Activated naive CD4-positive, alpha-beta T cell treated with anti-CD3 and anti-CD28 coated beads for 36 hours (primary cell): Measurements from ENCODE around the gene SUFU. TPM values are rescaled to one million over a fixed set of nuclear protein-coding genes. Genes with fewer than 3 reads are reported as not detected.
"Not testable (repeated sequence)": the region's sequence is repeated elsewhere in the genome, so short reads cannot be mapped to it uniquely, and the experiment has no call there.

Source experiments
- CTCF ChIA-PET: fragments of 350-600 bp; sonication (Branson Sonifier 250); formaldehyde crosslinking; loops from one replicate; lab custom pipeline; 2021; ENCODE audit warnings: antibody characterized with exemption; lab: Charles Lee
- DNase-seq: peaks from one replicate; pipeline ENCODE4 v3.0.0-alpha.2; 2020
- H3K27ac Mint-ChIP-seq: one replicate; pipeline ENCODE4 v1.8.0; 2021; ENCODE audit warnings: mild to moderate bottlenecking, mixed read lengths
- H3K27me3 Mint-ChIP-seq: one replicate; pipeline ENCODE4 v1.8.0; 2021; ENCODE audit warnings: low read depth, mixed read lengths
- H3K36me3 Mint-ChIP-seq: one replicate; pipeline ENCODE4 v1.8.0; 2021; ENCODE audit warnings: low read depth, mixed read lengths
- H3K4me1 Mint-ChIP-seq: one replicate; pipeline ENCODE4 v1.8.0; 2021; ENCODE audit warnings: low read depth, mixed read lengths
- H3K4me3 Mint-ChIP-seq: one replicate; pipeline ENCODE4 v1.8.0; 2021; ENCODE audit warnings: mild to moderate bottlenecking, moderate library complexity, mixed read lengths
- H3K9me3 Mint-ChIP-seq: one replicate; pipeline ENCODE4 v1.8.0; 2021; ENCODE audit warnings: mixed read lengths
- intact Hi-C: fragments of 100-400 bp; cut with micrococcal nuclease; formaldehyde crosslinking; loops from one replicate; pipeline ENCODE4 v1.15.1; 2023
- total RNA-seq, 2 experiments: library from RNA; stranded (reverse); gene quantifications; one replicate each; pipeline ENCODE4 v1.2.3, GENCODE V29; 2021

Gene SUFU
- total RNA-seq = 1 to 10 TPM; 6.6 to 7.1 TPM

DNA sequence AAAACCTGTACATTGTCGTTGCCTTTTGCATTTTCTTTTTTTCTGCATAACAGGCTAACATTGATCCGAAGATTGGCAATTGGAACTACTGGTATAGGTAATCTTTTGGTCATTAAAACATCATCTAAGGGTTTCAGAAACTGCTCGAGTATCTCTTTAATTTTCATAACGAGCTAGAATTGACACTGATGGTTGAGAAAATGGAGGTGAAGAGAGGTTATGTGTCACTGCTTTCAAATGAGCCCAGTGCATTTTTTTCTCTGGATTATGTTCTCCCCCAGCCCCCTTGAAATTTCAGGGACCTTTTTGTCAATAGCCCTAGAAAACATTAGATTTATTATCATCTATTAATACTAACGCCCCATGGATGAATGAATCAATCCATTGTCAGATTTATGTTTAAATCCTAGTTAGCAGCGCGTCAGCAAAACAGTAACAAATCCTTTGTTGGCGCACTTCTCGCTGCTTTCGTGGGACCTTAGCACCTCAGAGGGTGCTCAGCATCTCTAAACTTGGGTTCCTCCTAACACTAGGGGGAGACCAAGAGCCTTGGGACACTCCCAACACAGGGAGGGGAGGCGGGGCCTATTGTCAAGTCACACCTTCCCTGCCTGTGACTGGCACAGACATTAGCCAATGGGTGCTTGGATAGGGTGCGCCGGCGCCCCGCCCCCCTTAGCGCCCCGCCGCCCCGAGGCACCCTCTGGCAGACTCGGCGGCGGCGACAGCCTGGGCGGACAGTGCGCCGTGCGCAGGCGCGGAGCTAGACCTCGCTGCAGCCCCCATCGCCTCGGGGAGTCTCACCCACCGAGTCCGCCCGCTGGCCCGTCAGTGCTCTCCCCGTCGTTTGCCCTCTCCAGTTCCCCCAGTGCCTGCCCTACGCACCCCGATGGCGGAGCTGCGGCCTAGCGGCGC is at the start of gene SUFU:
Gene SUFU, plus strand, starts transcription at position 709 of the 915 bp plus-strand sequence. Its CDS starts 181 bp downstream, at position 890.
- Mint-ChIP-seq H3K27me3 (no peaks in the 10 kb centered on the region), H3K4me3 (peak within 1 kb of the TSS; percentile 94), H3K27ac (peak within 1 kb of the TSS; percentile 54)

DNA sequence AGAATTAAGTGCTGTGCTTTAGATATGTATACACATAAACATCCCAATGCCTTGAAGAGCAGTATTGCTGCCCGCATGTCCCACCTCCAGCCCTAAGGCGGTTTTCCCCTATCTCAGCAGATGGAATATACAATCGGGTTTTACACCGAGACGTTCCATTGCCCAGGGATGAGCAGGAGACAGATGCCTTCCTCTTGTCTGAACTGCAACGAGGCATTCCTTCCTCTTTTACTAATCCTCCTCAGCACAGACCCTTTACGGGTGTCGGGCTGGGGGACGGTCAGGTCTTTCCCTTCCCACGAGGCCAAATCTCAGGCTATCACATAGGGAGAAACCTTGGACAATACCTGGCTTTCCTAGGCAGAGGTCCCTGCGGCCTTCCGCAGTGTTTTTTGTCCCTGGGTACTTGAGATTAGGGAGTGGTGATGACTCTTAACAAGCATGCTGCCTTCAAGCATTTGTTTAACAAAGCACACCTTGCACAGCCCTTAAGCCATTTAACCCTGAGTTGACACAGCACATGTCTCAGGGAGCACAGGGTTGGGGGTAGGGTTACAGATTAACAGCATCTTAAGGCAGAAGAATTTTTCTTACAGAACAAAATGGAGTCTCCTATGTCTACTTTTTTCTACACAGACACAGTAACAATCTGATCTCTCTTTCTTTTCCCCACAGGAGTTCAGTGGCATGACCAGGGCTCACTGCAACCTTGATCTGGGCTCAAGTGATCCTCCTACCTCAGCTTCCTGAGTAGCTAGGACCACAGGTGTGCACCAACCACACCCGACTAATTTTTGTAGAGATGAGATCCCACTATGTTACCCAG is 48.9 kb upstream of the SUFU start:
- intact Hi-C loops = loop anchor here (5.0 kb wide), 1 partner anchor 192 kb away; no protein-coding TSS in a partner anchor
- Mint-ChIP-seq H3K27ac (peak overlapping the region; percentile 33), H3K36me3 (peaks cover 16% of the 10 kb centered on the region), H3K4me1 (peaks cover 18% of the 10 kb centered on the region)
- CTCF ChIA-PET, H3K9me3 Mint-ChIP-seq, H3K27me3 Mint-ChIP-seq, H3K4me3 Mint-ChIP-seq, DNase-seq: not testable (repeated sequence)

More for the DNA sequence above, at the start of gene SUFU:
- DNase-seq = peak; percentile 99
- Mint-ChIP-seq H3K4me1 (peaks cover 24% of the 10 kb centered on the region), H3K9me3 (no peaks in the 10 kb centered on the region), H3K36me3 (peaks cover 1% of the 10 kb centered on the region)
- CTCF ChIA-PET = interaction anchor here (0.6 to 4.0 kb wide), 18 partner anchors 12 to 336 kb away, joined by 3 to 86 read pairs (median 3); partner anchors contain the start of gene ARL3
- intact Hi-C loops = loop anchor here (1.0 to 2.0 kb wide), 7 partner anchors 39 to 1149 kb away; partner anchors contain the start of genes BORCS7 and BTRC

DNA sequence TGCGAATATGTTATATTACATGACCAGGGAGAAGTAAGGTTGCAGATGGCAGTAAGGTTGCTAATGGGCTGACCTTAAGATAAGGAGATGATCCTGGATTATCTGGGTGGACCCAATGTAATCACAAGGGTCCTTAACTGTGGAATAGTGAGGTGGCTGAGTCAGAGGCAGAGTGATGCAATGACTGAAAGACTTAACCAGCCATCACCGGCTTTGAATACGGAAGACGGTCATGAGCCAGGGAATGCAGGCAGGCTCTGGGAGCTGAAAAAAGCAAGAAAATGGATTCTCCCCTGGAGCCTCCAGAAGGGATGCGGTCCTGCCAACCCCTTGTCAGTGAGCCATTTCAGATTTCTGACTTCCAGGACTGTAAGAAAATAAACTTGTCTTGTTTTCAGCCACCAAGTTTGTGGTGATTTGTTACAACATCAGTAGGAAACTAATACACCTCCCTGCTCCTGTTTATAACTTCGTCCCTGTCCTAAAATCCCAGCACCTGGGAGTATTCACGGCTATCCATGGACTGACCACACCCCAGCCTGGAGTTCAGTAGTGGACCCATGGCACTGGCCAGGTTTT is 47.8 kb upstream of the SUFU start:
- CTCF ChIA-PET = no interaction called here
- Mint-ChIP-seq H3K9me3 (no peaks in the 10 kb centered on the region), H3K27me3 (no peaks in the 10 kb centered on the region), H3K27ac (peak overlapping the region; percentile 77), H3K36me3 (peaks cover 16% of the 10 kb centered on the region), H3K4me1 (peaks cover 22% of the 10 kb centered on the region), H3K4me3 (no peak overlapping the region)
- intact Hi-C loops = no loop called here
- no peak for DNase-seq

DNA sequence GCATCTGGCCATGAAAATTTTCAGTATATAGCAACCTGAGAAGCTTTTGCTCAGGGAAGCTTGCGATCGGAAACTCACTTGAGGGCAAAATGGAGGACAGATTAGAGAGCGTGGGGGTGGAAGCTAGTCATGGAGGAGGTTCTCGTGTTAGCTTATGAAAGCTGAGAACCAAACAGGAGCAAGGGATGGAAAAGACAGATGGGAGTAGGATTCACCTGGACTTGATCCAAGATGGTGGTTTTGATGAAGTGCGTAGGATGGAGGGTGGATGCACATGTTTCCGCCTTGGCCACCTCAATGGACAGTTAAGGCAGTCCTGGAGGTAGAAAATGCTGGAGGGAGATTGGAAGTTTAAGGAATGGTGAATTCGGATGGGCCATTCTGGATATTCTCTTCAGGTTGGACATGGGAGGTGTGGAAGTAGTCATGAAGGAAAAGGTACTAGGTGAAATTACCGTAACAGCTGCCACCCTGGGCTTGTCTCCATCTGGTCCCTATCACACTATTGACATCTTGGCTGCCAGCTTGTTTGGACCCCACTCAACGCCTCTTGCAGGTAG is 46.1 kb upstream of the SUFU start:
- no peak for DNase-seq
- H3K27ac Mint-ChIP-seq = no peak overlapping the region
- peaks cover 21% of the 10 kb centered on the region for H3K4me1 Mint-ChIP-seq
- no peaks in the 10 kb centered on the region for H3K27me3 Mint-ChIP-seq
- H3K9me3 Mint-ChIP-seq = no peaks in the 10 kb centered on the region
- H3K4me3 Mint-ChIP-seq = no peak overlapping the region
- peaks cover 6% of the 10 kb centered on the region for H3K36me3 Mint-ChIP-seq
- intact Hi-C loops = no loop called here
- CTCF ChIA-PET = interaction anchor here (1.2 kb wide), 1 partner anchor 22 kb away, joined by 4 read pairs; no protein-coding TSS in a partner anchor

DNA sequence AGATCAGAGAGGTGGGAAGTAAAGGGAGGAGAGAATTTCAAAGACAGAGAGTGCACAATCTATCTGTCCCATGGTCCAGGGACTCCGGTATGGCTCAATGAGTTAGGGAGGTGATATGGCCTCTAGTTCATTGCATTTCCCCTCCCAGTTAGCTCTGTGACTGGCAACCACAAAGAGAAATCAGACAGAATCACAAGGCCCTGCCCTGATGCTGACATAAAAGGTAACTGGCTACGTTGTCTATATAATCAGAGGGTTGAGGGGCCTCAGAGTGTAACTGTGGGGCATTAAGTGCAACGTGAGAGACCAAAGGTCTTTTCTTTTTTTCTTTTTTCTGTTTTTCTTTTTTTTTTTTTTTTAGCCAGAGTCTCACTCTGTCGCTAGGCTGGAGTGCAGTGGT is 45.1 kb upstream of the SUFU start:
- CTCF ChIA-PET = no interaction called here

DNA sequence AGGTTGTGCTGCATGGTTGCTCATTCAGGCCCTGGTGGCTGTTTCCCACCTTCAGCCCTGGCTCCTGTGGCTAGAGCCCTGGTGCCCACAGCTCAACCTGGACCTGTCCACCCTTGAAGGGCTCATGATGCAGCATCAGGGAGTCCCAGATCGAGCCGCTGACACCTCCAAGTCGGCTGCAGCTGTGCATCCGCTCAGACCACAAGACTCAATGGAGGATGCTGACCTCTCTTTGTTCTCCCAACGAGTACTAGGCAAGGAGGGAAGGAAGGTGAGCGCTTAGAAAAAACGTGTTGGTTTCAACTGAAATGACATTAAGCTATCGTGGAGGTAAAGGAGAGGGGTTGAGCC is 43.0 kb upstream of the SUFU start:
- Mint-ChIP-seq H3K4me1 (peaks cover 23% of the 10 kb centered on the region), H3K27ac (peak overlapping the region; percentile 73), H3K9me3 (no peaks in the 10 kb centered on the region), H3K4me3 (peak overlapping the region; percentile 88), H3K36me3 (no peaks in the 10 kb centered on the region), H3K27me3 (no peaks in the 10 kb centered on the region)
- CTCF ChIA-PET = interaction anchor here (1.1 to 2.5 kb wide), 5 partner anchors 9 to 231 kb away, joined by 3 to 21 read pairs (median 9); partner anchors contain the start of gene C10orf95
- DNase-seq = no peak
- intact Hi-C loops = loop anchor here (1.0 kb wide), 6 partner anchors 11 to 216 kb away; partner anchors contain the start of genes ACTR1A, CUEDC2 and GBF1

More for the DNA sequence above, 45.1 kb upstream of the SUFU start:
- H3K36me3 Mint-ChIP-seq = no peaks in the 10 kb centered on the region
- H3K27me3 Mint-ChIP-seq = no peaks in the 10 kb centered on the region
- H3K27ac Mint-ChIP-seq = no peak overlapping the region
- H3K9me3 Mint-ChIP-seq = no peaks in the 10 kb centered on the region
- no peak overlapping the region for H3K4me3 Mint-ChIP-seq
- no peak for DNase-seq
- intact Hi-C loops = no loop called here
- H3K4me1 Mint-ChIP-seq = peaks cover 22% of the 10 kb centered on the region

DNA sequence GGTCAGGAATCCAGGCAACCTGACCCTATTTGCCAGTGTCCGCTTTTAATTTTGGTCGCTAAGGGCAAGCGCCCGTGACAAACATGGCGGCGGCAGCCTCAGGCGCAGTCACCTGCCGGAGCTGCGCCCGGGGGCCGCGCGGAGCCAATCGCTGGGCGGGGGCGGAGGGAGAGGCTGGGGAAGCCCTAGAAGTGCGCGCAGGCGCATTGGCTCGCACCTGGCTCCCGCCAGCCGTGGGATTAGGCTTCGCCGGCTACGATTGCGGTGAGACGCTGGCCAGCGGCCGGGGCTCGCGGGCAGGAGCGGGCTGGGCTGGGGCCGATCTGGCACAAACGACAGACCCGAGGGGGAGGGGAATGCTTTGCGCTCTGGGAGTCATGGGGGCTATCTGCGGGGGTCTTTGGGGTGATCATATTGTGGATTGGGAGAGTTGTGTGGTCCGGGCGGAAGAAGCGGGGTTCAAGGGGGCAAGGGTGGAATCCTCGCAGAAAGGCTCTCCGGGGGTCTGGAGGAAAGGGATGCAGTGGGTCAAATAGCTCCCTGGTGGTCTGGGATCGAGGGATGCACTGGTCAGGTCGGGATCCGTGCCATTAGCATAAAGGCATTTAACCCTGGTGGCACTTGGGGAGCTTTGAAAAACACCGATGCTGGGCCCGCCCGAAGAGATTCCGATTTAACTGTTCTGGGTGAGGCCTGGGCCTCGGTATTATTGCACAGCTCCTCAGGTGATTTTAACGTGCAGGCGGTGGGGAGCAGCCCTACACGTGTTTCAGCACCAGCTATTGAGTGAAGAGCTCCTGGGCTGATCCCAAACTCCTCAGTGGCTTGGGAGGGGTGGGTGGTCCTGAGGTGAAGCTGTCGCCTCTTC is 42.4 kb upstream of the SUFU start:
- Mint-ChIP-seq H3K4me1 (peaks cover 23% of the 10 kb centered on the region), H3K4me3 (peak overlapping the region; percentile 88), H3K27ac (peak overlapping the region; percentile 73), H3K27me3 (no peaks in the 10 kb centered on the region), H3K9me3 (no peaks in the 10 kb centered on the region), H3K36me3 (no peaks in the 10 kb centered on the region)
- peak; percentile 94 for DNase-seq
- intact Hi-C loops = loop anchor here (1.0 kb wide), 6 partner anchors 11 to 216 kb away; partner anchors contain the start of genes ACTR1A, CUEDC2 and GBF1
- CTCF ChIA-PET = interaction anchor here (0.6 to 2.5 kb wide), 12 partner anchors 10 to 1447 kb away, joined by 3 to 21 read pairs (median 3); partner anchors contain the start of genes C10orf95 and SUFU

DNA sequence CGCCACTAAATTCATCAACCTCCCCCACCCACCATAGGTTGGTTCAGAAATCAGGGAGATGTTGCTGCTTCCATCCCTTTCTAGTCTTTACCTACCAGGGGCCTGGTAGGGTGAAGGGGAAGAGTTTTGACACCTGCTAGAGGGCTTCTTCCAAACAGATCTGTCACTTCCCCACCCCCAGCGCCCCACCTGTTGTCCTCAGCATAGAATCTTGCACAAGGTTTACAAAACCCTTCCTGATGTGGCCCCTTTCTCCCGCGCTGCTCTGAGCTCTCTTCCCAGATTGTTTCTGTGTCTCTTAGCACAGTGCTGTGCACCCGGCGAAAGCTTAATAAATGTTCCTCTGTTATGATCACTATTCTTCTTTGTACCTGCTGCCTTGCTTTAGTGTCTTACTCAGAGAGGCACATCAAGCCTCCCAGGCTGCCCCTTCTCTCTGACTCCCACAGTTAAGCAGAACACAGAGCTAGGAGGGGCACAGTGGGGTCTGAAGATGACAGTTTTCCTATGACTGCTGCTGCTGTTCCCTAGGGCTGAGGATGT is 41.2 kb upstream of the SUFU start:
- no peak for DNase-seq
- no peak overlapping the region for H3K27ac Mint-ChIP-seq
- H3K4me3 Mint-ChIP-seq = peak overlapping the region; percentile 2
- no peaks in the 10 kb centered on the region for H3K9me3 Mint-ChIP-seq
- CTCF ChIA-PET = interaction anchor here (1.2 to 2.5 kb wide), 2 partner anchors 17 to 116 kb away, joined by 3 to 21 read pairs; no protein-coding TSS in a partner anchor
- no peaks in the 10 kb centered on the region for H3K36me3 Mint-ChIP-seq
- intact Hi-C loops = no loop called here
- H3K4me1 Mint-ChIP-seq = peaks cover 23% of the 10 kb centered on the region
- no peaks in the 10 kb centered on the region for H3K27me3 Mint-ChIP-seq

DNA sequence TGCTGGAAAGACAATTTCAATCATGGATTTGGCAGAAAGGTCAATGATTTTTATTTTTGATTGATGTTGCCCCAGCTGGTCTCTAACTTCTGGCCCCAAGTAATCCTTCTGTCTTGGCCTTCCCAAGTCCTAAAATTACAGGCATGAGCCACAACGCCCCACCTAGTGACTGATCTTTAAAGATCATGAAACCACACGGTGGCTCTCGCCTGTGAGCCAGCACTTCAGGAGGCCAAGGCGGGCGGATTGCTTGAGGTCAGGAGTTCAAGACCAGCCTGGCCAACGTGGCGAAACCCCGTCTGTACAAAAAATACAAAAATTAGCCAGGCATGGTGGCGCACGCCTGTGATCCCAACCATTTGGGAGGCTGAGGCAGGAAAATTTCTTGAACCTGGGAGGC is 39.8 kb upstream of the SUFU start:
- H3K27me3 Mint-ChIP-seq = no peaks in the 10 kb centered on the region
- H3K4me1 Mint-ChIP-seq = peaks cover 23% of the 10 kb centered on the region
- no peak overlapping the region for H3K27ac Mint-ChIP-seq
- no peaks in the 10 kb centered on the region for H3K36me3 Mint-ChIP-seq
- no peak overlapping the region for H3K4me3 Mint-ChIP-seq
- CTCF ChIA-PET = interaction anchor here (0.9 kb wide), 1 partner anchor 41 kb away, joined by 4 read pairs; no protein-coding TSS in a partner anchor
- no peaks in the 10 kb centered on the region for H3K9me3 Mint-ChIP-seq
- intact Hi-C loops = no loop called here
- no peak for DNase-seq

DNA sequence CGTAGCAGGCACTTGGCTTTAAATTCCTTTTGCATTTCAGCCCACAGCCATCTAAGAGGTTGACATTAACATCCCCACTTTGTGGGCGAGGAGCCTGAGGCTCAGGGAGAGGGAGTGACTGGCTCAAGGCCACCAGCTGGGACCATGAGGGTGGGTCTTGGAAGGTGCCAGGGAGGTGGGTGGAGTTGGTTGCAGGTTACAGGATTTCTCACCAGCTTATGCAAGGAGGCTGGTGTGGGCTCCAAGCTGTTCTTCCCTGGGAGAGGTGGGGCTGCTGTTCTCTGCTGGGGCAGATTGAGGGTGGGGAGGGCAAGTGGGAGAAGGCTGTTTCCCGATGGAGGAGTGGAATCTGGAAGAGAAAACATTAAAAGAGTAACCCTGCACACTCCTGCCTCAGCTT is 38.3 kb upstream of the SUFU start:
- DNase-seq = no peak
- Mint-ChIP-seq H3K27me3 (no peaks in the 10 kb centered on the region), H3K27ac (no peak overlapping the region), H3K36me3 (peaks cover 2% of the 10 kb centered on the region), H3K9me3 (no peaks in the 10 kb centered on the region), H3K4me3 (no peak overlapping the region), H3K4me1 (peaks cover 23% of the 10 kb centered on the region)
- intact Hi-C loops = no loop called here
- CTCF ChIA-PET = interaction anchor here (0.6 to 1.3 kb wide), 5 partner anchors 14 to 297 kb away, joined by 3 to 4 read pairs (median 3); no protein-coding TSS in a partner anchor
